Osteoblast (primary cell): ENCODE data around the gene WDR53. TPM values are rescaled to one million over a fixed set of nuclear protein-coding genes. Genes with fewer than 3 reads are reported as not detected.
"Not testable (repeated sequence)": the region's sequence is repeated elsewhere in the genome, so short reads cannot be mapped to it uniquely, and the experiment has no call there.

ENCODE experiments used
- DNase-seq: peaks from one replicate; pipeline ENCODE4 v3.0.0; 2011; ENCODE audit warnings: low spot score, mixed read lengths; ENCODE audit not compliant: insufficient read length; ENCODE audit errors: missing footprints
- H2AFZ ChIP-seq: 2 replicates; pipeline ENCODE4 v1.6.0; 2011; ENCODE audit warnings: mild to moderate bottlenecking, low read length
- H3K27ac ChIP-seq: 2 replicates; pipeline ENCODE4 v1.5.1; 2011; ENCODE audit warnings: mild to moderate bottlenecking, low read depth, low read length, moderate library complexity
- H3K27me3 ChIP-seq: 2 replicates; pipeline ENCODE4 v1.6.0; 2012; ENCODE audit warnings: mild to moderate bottlenecking, control low read depth, inconsistent platforms, low read length, moderate library complexity; ENCODE audit not compliant: insufficient read depth
- H3K36me3 ChIP-seq: 2 replicates; pipeline ENCODE4 v1.5.1; 2011; ENCODE audit warnings: mild to moderate bottlenecking, low read length, control low read depth, moderate library complexity; ENCODE audit not compliant: insufficient read depth
- H3K4me1 ChIP-seq: 2 replicates; pipeline ENCODE4 v1.5.1; 2011; ENCODE audit warnings: mild to moderate bottlenecking, low read length, control low read depth, moderate library complexity; ENCODE audit not compliant: insufficient read depth
- H3K4me2 ChIP-seq: 2 replicates; pipeline ENCODE4 v1.6.0; 2011; ENCODE audit warnings: mild to moderate bottlenecking, low read length; ENCODE audit not compliant: insufficient read depth
- H3K4me3 ChIP-seq: fragments of 200-600 bp; sonication (generic); 3 replicates; pipeline ENCODE4 v1.5.1; 2012; ENCODE audit warnings: mild to moderate bottlenecking, low read length, inconsistent platforms; ENCODE audit not compliant: insufficient read depth
- H3K79me2 ChIP-seq: 2 replicates; pipeline ENCODE4 v1.6.0; 2012; ENCODE audit warnings: mild to moderate bottlenecking, low read length, control low read depth, inconsistent platforms; ENCODE audit not compliant: insufficient read depth
- H3K9me3 ChIP-seq: 2 replicates; pipeline ENCODE4 v1.5.1; 2011; ENCODE audit warnings: low read depth, low read length, control low read depth
- H4K20me1 ChIP-seq: 2 replicates; pipeline ENCODE4 v1.6.0; 2012; ENCODE audit warnings: mild to moderate bottlenecking, low read length, control low read depth; ENCODE audit not compliant: insufficient read depth
- CTCF ChIP-seq: IDR thresholded peaks from 2 replicates; pipeline ENCODE4 v1.5.1; 2011; ENCODE audit warnings: mild to moderate bottlenecking, low read depth, low read length, moderate library complexity; ENCODE audit errors: extremely low read depth
- total RNA-seq: library from RNA; depleted of rRNA; stranded (reverse); fragments of >200 nt; gene quantifications from 2 replicates; pipeline ENCODE4 v1.2.3, GENCODE V29; 2012

Gene WDR53
- total RNA-seq, 1 donor, result 7.2 TPM

- H3K4me1 ChIP-seq, result no peaks in the 10 kb centered on the region
- H3K9me3 ChIP-seq, result peaks cover 11% of the 10 kb centered on the region
- H3K36me3 ChIP-seq, result no peaks in the 10 kb centered on the region
- no peaks in the 10 kb centered on the region for H4K20me1 ChIP-seq
- TF ChIP-seq CTCF, result no peak
- H2AFZ ChIP-seq, result no peak overlapping the region
- H3K79me2 ChIP-seq, result no peaks in the 10 kb centered on the region
- DNase-seq, result no peak
- no peak overlapping the region for H3K27ac ChIP-seq
- no peaks in the 10 kb centered on the region for H3K27me3 ChIP-seq
- H3K4me2 ChIP-seq, result no peak overlapping the region
- no peak overlapping the region for H3K4me3 ChIP-seq
Measured at GRCh38 chr3:196523841-196524240, 44.5 kb downstream of the WDR53 start.

GRCh38 chr3:196521291-196521690 is 47.1 kb downstream of the WDR53 start:
- not testable (repeated sequence) for H3K27me3 ChIP-seq, H3K27ac ChIP-seq, H4K20me1 ChIP-seq, H2AFZ ChIP-seq, H3K4me3 ChIP-seq, H3K4me2 ChIP-seq, H3K36me3 ChIP-seq, H3K79me2 ChIP-seq, DNase-seq, H3K4me1 ChIP-seq
- H3K9me3 ChIP-seq, result peaks cover 15% of the 10 kb centered on the region

GRCh38 chr3:196519718-196520082 is 48.7 kb downstream of the WDR53 start:
- H3K27ac ChIP-seq, result no peak overlapping the region
- no peaks in the 10 kb centered on the region for H3K4me1 ChIP-seq
- no peak for TF ChIP-seq CTCF
- no peaks in the 10 kb centered on the region for H4K20me1 ChIP-seq
- no peaks in the 10 kb centered on the region for H3K79me2 ChIP-seq
- DNase-seq, result no peak
- H3K27me3 ChIP-seq, result no peaks in the 10 kb centered on the region
- H3K4me3 ChIP-seq, result no peak overlapping the region
- no peak overlapping the region for H3K4me2 ChIP-seq
- H3K36me3 ChIP-seq, result no peaks in the 10 kb centered on the region
- H2AFZ ChIP-seq, result no peak overlapping the region
- H3K9me3 ChIP-seq, result peaks cover 15% of the 10 kb centered on the region

GRCh38 chr3:196518966-196519717 is 49.2 kb downstream of the WDR53 start:
- H3K9me3 ChIP-seq, result peaks cover 15% of the 10 kb centered on the region
- peaks cover 2% of the 10 kb centered on the region for H3K4me1 ChIP-seq
- H3K79me2 ChIP-seq, result no peaks in the 10 kb centered on the region
- H3K36me3 ChIP-seq, result no peaks in the 10 kb centered on the region
- H3K27me3 ChIP-seq, result no peaks in the 10 kb centered on the region
- no peak overlapping the region for H3K27ac ChIP-seq
- no peak overlapping the region for H3K4me3 ChIP-seq
- no peak overlapping the region for H3K4me2 ChIP-seq
- no peaks in the 10 kb centered on the region for H4K20me1 ChIP-seq
- peak; percentile 86 for DNase-seq
- no peak overlapping the region for H2AFZ ChIP-seq
- peak; percentile 58 for TF ChIP-seq CTCF
